GM19099 (cell line): Measurements from ENCODE around the gene ANKLE1.

ENCODE experiments used
- POLR2A ChIP-seq: IDR thresholded peaks from 3 replicates; pipeline ENCODE4 v1.6.1; 2011; ENCODE audit warnings: low read depth; ENCODE audit not compliant: insufficient read length; ENCODE audit errors: extremely low read depth

ANKLE1 gene

DNA sequence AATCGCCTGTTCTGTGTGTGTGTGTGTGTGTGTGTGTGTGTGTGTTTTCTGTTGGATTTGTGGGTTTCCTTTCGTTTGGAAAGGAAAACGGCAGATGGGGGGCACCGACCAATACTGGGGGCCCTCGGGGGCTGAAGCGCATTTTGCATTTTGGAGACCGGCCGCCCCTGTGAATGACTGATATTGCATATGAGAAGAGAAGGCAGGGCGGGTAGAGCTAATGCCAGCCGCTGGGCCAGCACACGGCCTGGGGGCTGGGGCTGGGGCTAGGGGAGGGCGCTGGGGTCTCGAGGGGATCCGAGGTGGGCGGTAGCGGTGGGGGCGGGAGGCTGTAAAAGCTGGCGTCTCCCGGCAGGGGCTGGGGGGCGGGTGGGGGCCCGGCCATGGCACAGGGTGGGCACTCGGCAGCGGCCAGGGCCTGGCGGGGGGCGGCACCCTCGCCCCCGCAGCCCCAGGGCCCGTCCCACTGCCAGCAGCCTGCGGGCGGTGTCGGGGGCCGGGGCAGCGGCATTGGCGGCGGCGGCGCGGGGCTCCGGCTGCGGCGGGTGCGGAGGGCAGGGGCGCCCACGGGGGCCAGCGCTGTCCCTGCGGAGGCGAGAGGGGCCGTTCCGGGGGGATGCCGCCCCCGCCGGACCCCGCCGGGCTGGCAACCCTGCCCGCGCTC lies 41.7 kb downstream of the ANKLE1 start:
- TF ChIP-seq POLR2A: no peak

DNA sequence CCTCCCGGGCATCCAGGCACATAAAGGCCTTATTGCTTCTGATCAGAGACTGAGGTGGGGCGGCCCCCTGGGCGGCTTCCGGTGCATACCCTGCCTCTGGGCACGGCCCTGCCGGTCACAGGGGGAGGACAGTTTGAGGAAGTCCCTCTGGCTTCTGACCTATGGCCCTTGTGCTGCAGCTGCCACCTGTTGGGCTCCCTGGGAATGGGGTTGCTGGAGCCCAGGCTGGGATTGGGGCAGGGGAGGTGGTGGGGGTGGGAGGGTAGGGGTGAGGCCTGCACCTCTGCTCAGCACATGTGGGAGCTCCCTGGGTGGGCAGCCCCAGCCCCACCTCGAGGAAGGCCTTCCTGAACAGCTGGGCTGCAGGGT lies 42.2 kb downstream of the ANKLE1 start:
- no peak for TF ChIP-seq POLR2A

DNA sequence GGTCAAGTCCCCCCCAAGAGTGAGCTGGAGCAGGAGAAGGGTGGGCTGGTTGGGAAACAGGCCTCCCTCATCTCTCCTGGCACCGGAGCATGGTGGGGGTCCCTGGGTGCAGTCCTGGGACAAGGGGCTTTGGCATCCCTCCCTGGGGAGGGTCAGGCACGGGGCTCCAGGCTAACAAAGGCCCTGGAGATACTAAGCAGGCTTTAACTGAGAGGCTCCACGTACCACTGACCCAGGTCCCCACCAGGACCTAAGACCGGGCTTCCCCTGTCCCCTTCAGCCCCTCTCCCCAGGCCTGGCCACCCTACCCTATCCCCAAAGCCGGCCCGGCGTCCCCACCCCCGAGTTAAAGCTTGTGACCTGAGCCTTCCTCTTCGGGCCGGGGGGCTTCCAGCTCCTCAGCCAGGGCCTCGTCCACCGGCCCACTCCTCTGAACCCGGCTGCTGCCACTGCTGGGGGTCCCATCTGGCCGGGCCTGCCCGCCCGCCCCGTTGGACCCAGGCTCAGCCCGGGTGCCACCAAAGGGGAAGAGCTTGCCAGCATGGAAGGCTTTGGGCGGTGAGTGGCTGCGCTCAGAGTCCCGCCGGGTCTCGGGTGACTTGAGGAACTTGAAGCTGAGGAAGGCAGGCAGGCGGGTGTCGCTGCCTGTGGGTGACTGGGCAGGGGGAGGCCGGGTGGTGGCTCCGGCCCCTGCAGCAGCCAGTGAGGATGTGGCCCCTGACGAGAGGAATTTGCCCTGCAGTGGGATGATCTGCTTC lies 42.8 kb downstream of the ANKLE1 start:
- TF ChIP-seq POLR2A: no peak

DNA sequence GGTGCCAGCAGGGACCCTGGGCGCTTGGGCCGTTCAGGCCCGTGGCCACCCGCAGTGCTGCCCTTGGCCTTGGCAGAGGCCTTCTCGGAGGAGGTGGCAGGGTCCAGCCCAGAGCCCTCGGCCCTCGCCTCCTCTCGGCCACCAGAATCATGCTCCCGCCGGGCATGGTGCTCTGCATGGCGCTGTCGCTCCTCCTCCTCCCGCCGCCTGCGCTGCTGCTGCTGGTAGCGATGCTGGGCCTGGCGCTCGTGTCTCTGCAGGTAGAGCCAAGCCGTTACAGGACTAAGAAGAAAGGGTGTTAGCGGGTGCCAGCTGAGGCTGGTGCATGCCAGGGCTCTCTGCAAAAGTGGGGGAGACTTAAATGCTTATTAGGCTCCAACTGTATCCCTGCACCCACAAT lies 43.4 kb downstream of the ANKLE1 start:
- no peak for TF ChIP-seq POLR2A

DNA sequence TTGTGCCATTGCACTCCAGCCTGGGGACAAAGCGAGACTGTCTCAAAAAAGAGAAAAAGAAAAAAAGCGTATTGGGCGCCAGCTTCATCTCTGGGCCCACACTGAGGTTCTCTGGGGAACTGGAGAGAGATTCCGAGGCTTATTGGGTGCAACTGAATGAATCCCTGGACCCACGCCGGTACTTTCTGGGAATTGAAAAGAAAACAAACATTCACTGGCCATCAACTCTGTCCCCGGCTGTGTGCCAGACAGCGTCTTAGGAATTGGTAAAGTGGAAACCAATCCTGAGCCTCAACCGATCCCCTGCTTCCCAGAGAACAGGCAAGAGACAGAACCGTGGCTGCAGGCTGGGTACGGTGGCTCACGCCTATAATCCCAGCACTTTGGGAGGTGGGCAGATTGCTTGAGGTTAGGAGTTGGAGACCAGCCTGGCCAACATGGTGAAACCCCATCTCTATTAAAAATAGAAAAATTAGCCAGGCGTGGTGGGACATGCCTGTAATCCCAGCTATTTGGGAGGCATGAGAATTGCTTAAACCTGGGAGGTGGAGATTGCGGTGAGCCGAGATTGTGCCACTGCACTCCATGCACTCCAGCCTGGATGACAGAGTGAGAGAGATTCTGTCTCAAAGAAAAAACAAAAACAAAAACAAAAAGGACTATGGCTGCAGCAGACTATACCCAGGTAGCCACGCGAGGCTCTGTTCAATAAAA lies 44.3 kb downstream of the ANKLE1 start:
- TF ChIP-seq POLR2A: no peak

DNA sequence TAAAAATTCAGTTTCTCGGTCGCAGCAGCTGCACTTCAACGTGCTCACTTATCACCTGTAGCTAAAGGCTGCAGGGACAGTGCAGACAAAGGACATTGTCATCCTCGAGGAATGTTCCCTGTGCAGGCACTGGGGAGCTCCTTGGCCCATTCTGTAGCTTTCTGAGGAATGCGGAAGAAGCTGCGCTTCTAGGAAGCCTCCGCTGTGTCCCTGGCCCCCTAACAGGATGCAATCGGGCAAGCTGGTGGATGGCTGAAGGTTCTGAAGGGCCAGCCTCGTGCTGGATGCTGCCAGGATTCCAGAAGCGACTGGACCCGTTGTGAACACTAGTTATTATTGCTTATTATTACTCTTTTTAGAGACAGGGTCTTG lies 44.9 kb downstream of the ANKLE1 start:
- TF ChIP-seq POLR2A: no peak

DNA sequence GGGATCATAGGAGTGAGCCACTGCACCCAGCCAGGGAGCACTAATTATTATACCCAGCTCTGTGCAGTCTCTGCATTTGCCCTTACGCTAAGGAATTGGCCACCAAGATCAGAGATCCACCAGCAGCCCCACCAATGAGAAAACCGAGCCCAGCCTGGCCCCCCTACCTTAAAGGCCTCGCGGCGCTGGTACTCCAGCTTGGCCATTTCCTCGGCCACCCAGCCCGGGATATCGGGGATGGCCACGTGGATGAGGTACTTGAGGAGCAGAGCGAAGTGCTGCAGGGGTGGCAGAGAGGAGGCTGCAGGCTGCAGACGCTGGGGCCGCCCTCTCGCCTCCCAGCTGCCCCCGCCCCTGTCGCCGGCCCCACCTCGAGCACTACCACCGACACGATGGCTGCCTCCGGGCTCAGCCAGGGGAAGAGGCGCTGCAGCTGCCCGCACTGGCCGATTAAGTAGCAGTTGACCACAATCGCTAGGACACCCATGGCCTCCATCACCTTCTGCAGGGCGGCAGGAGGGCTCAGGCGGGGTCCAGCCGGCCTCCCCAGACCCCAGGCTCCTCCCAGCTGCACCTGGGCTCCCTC lies 45.5 kb downstream of the ANKLE1 start:
- no peak for TF ChIP-seq POLR2A

DNA sequence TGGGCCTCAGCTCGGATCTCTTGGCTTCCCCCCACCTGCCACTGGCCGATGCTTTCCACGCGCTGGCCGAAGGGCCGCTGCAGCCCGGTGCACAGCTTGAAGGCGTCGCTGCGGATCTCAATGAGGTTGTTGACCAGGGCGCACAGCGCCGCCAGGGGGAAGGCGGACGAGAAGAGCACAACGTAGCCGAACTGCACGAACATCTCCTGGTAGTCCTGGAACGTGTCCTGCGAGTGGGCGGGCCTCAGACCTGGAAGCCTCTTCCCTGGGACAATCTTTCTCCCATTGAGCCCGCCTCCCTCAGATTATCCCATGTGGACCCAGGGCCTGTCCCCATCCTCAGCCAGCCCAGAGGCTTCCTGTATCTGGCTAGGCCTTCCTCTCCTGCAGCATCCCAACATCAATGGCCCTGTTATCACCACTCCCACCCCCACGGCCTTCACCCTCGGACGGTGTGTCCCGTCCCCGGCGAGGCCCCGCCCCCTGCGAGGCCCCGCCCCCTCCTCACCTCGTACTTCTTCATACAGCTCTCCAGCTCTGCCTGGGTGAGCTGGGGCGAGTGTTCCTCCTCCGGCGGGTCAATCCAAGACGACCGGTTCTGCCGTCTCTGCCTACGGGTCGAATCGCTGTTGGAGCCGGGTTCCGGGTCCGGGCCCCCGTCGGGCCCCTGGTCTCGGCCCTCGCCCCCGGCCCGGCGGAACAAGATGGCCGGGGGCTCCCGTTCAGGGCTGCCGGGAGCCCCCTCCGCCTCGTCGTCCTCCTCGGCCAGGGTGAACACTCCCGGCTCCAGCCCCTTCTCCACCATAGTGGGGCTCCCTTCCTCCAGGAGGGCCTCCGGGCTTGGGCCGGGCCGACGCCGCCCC lies 46.2 kb downstream of the ANKLE1 start:
- TF ChIP-seq POLR2A: no peak

DNA sequence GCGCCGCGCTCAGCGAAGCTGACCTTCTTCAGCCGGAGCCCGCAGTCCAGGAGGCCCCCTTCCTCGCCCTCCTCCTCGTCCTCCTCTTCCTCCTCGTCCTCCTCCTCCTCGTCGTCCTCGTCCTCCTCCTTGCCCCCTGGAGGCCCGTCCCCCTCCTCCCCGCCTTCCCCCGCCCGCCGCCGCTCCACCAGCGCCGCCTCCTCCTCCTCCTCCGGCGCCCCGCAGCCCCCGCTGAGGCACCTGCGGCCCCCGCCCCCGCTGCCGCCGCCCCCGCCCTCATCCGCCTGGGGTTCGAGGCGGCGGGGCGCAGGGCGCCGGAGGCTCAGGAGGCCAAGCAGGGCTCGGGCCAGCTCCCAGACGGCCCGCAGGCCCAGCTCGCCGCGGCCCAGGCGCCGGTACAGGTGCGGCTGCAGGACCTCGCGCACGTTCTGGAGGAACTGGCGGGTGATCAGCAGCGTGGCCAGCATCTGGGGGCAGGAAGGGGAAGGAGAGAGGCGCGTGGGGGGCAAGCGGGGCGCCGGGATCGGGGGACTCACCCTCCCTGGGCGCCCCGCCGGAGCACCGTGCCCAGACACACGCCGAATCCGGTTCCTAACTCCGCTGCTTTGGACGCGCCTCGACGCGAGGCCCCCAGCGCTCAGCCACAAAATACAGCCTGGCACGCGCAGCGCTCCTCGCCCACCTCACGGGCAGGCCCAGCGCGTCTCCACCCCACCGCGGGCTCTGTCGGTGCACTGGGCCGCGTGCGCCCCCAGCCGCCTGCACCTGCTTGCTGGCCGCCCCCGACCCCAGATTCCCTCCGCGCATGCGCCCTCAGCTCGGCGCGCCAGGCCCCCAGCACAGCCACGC lies 47.0 kb downstream of the ANKLE1 start:
- TF ChIP-seq POLR2A: no peak

DNA sequence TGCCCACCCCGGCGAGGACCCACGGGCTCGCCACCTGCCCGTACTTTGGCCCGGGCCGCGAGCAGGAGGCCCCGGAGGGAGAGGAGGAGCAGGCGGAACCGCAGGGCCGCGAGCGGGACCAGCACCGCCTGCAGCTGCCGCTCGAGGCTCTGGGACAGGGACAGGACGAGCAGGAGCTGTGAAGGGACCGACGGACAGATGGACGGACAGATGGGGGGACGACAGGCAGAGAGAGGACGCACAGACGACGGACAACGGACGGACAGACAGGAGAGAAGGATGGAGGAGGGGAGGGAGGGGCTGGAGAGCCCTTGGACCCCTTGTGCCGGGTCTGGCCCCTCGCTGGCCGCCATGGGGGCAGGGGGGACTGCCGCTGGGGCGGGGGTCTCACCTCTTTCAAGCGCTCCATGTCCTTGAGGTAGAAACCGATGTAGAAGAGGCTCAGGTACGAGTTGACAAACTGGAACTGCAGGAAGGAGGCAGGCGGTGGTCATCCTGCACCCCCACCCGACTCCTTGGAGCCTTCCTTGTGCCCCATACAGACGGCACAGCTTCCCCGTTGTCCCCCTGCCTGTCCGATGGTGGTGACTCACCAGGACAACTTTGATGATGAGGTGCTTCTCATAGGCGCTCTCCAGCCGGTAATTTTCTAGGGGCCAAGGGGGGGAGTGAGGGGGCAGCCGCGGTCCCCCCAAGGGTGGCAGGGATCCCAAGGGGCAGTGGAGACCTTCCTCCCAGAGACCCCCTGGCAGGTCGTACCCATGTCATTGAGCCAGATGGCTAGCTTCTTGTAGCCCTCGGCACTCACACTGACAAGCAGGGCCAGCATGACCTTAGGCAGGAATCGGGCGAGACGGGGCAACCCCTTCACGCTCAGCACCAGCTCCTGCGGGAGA lies 47.9 kb downstream of the ANKLE1 start:
- TF ChIP-seq POLR2A: no peak

DNA sequence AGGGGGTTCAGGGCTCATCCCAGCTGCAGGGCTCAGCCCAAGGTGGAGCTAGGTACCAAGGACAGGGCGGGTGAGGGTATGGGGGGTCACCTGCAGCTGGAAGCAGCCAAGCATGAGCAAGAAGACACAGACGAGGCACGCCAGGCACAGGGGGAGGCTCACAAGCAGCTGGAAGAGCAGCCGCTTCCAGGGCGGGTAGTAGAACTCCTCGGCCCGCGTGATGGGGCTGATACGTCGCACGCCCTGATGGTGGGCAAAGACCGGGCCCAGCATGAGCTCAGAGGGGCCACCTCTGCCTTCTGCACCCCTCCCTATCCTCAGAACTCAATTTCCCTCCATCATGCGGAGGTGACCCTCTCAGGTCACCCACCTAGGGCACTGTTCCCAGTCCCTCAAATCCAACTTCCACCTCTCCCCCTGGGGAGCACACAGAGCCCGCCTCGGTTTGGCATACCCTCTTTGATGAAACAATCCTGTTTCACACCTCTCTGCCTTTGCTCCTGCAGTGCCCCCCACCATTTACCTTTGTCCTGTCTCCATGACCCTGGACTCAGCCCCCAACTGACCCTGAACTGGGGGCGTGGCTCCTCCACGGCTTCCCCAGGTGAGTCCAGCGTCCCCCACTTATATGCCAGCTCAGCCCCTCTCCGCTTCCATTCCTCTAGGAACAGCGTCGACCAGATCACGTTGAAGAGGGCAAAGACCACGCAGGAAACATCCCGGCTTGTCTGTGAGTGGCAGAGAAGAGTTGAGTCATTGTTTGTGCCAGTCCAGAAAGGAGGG lies 48.8 kb downstream of the ANKLE1 start:
- TF ChIP-seq POLR2A: no peak

DNA sequence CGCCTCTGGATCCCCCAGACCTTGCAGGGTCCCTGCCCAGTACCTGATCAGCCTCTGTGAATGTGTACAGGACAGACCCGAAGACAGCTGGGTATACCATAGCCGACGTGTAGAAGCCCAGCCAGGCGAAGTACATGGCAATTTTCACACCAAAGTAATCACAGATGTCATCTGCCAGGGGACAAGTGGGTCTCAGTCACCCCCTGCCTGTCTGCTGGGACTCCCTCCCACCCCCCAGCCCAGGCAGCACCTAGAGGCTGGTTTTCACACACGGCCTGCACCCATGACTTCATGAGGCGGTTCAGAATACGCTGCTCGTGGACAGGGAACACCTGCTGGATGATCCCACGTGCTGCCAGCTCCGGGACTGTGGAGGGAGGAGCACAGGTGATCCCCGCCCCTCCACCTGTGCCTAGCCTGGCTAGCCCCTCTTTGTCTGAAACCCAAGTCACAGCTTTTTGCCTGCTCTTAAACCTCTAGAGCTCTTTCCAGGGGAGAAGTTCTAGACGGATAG lies 49.4 kb downstream of the ANKLE1 start:
- no peak for TF ChIP-seq POLR2A
